Measurements from ENCODE around the gene TBCD.

Gene TBCD

DNA sequence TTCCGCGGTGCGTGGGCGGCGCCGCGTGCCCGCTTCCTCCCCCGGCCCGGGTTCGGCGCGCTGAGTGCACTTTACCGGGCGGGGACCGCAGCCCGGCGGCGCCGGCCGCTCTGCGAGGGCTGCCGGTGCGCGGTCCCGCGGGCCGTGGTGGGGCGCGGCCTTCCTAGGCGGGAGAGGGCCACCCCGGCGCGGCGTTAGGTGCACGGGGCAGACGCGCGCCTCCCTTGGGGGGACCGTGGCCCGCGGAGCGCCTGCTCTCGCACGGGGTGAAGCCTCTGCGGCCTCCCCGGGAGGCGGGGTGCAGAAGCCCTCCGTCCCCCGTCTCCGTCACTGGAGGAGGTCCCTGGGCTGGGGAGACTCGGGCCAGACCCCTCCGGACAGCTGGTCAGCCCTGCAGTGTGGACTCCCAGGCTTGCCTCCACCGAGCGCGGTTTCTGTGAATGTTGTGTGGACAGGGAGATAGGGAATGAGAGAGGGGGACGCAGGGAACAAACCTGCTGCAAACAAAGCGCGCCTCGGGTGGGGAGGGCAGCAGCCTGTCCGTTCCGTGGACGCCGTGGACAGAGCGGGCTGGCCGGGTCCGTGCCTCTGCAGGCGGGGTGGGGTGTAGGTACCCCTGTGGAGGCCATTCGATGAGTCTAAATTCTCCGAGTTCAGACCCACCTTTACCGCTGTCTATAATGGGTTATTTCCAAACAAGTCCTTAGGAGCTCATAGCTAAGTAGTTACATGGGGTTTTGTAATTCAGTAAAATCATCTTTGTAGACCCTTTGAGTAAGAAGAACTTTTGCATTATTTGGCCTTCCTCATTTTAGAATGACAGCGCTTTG, 721 bp downstream of the TBCD start (continued):
- TF ChIP-seq, protein P1, sequence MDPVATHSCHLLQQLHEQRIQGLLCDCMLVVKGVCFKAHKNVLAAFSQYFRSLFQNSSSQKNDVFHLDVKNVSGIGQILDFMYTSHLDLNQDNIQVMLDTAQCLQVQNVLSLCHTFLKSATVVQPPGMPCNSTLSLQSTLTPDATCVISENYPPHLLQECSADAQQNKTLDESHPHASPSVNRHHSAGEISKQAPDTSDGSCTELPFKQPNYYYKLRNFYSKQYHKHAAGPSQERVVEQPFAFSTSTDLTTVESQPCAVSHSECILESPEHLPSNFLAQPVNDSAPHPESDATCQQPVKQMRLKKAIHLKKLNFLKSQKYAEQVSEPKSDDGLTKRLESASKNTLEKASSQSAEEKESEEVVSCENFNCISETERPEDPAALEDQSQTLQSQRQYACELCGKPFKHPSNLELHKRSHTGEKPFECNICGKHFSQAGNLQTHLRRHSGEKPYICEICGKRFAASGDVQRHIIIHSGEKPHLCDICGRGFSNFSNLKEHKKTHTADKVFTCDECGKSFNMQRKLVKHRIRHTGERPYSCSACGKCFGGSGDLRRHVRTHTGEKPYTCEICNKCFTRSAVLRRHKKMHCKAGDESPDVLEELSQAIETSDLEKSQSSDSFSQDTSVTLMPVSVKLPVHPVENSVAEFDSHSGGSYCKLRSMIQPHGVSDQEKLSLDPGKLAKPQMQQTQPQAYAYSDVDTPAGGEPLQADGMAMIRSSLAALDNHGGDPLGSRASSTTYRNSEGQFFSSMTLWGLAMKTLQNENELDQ (tag by site-specific recombination; IDR thresholded peaks at IDR 0.05; ENCODE audit: low read depth): no peak
- TF ChIP-seq, protein P2, sequence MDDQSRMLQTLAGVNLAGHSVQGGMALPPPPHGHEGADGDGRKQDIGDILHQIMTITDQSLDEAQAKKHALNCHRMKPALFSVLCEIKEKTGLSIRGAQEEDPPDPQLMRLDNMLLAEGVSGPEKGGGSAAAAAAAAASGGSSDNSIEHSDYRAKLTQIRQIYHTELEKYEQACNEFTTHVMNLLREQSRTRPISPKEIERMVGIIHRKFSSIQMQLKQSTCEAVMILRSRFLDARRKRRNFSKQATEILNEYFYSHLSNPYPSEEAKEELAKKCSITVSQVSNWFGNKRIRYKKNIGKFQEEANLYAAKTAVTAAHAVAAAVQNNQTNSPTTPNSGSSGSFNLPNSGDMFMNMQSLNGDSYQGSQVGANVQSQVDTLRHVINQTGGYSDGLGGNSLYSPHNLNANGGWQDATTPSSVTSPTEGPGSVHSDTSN (CRISPR knock-in tag; IDR thresholded peaks at IDR 0.05): no peak
- TF ChIP-seq, protein P3, sequence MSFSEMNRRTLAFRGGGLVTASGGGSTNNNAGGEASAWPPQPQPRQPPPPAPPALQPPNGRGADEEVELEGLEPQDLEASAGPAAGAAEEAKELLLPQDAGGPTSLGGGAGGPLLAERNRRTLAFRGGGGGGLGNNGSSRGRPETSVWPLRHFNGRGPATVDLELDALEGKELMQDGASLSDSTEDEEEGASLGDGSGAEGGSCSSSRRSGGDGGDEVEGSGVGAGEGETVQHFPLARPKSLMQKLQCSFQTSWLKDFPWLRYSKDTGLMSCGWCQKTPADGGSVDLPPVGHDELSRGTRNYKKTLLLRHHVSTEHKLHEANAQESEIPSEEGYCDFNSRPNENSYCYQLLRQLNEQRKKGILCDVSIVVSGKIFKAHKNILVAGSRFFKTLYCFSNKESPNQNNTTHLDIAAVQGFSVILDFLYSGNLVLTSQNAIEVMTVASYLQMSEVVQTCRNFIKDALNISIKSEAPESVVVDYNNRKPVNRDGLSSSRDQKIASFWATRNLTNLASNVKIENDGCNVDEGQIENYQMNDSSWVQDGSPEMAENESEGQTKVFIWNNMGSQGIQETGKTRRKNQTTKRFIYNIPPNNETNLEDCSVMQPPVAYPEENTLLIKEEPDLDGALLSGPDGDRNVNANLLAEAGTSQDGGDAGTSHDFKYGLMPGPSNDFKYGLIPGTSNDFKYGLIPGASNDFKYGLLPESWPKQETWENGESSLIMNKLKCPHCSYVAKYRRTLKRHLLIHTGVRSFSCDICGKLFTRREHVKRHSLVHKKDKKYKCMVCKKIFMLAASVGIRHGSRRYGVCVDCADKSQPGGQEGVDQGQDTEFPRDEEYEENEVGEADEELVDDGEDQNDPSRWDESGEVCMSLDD (tag by site-specific recombination; IDR thresholded peaks at IDR 0.05): no peak
- TF ChIP-seq ZNF830 (tag by site-specific recombination; IDR thresholded peaks at IDR 0.05; ENCODE audit: low read depth): no peak
- no peak for TF ChIP-seq ZNF423 (tag by site-specific recombination; IDR thresholded peaks at IDR 0.05)
- TF ChIP-seq, protein P4, sequence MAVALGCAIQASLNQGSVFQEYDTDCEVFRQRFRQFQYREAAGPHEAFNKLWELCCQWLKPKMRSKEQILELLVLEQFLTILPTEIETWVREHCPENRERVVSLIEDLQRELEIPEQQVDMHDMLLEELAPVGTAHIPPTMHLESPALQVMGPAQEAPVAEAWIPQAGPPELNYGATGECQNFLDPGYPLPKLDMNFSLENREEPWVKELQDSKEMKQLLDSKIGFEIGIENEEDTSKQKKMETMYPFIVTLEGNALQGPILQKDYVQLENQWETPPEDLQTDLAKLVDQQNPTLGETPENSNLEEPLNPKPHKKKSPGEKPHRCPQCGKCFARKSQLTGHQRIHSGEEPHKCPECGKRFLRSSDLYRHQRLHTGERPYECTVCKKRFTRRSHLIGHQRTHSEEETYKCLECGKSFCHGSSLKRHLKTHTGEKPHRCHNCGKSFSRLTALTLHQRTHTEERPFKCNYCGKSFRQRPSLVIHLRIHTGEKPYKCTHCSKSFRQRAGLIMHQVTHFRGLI (tag by site-specific recombination; IDR thresholded peaks at IDR 0.05): no peak
- TF ChIP-seq ZNF202 (tag by site-specific recombination; IDR thresholded peaks at IDR 0.05; ENCODE audit: borderline replicate concordance): no peak
- TF ChIP-seq ZNF175 (tag by site-specific recombination; IDR thresholded peaks at IDR 0.05): no peak
- TF ChIP-seq ZBTB7A (tag by site-specific recombination; IDR thresholded peaks at IDR 0.05; ENCODE audit: low read depth): no peak
- no peak for TF ChIP-seq ZNF529 (tag by site-specific recombination; IDR thresholded peaks at IDR 0.05; ENCODE audit: insufficient replicate concordance)
- TF ChIP-seq RBAK (tag by site-specific recombination; IDR thresholded peaks at IDR 0.05): no peak
- no peak for TF ChIP-seq SP7 (tag by site-specific recombination; IDR thresholded peaks at IDR 0.05)
- no peak for TF ChIP-seq ZNF677 (tag by site-specific recombination; IDR thresholded peaks at IDR 0.05)
- TF ChIP-seq ZNF600 (tag by site-specific recombination; IDR thresholded peaks at IDR 0.05): 0 out of 2 replicates have a peak, but pooled peaks have one; percentile 46
- no peak for TF ChIP-seq ZNF777 (tag by site-specific recombination; IDR thresholded peaks at IDR 0.05; ENCODE audit: borderline replicate concordance)
- TF ChIP-seq ZNF24 (tag by site-specific recombination; IDR thresholded peaks at IDR 0.05): no peak
- TF ChIP-seq ZNF549 (tag by site-specific recombination; IDR thresholded peaks at IDR 0.05): no peak
- TF ChIP-seq ZFP41 (tag by site-specific recombination; IDR thresholded peaks at IDR 0.05; ENCODE audit: borderline replicate concordance): no peak
- TF ChIP-seq ZNF76 (tag by site-specific recombination; IDR thresholded peaks at IDR 0.05; ENCODE audit: borderline replicate concordance, low read depth): peak; percentile 39; the same call in 1 of the 2 replicates
- TF ChIP-seq, protein P5, sequence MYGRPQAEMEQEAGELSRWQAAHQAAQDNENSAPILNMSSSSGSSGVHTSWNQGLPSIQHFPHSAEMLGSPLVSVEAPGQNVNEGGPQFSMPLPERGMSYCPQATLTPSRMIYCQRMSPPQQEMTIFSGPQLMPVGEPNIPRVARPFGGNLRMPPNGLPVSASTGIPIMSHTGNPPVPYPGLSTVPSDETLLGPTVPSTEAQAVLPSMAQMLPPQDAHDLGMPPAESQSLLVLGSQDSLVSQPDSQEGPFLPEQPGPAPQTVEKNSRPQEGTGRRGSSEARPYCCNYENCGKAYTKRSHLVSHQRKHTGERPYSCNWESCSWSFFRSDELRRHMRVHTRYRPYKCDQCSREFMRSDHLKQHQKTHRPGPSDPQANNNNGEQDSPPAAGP (tag by site-specific recombination; IDR thresholded peaks at IDR 0.05): 0 out of 2 replicates have a peak, but pooled peaks have one; percentile 27
- TF ChIP-seq ZNF558 (tag by site-specific recombination; IDR thresholded peaks at IDR 0.05): no peak
- TF ChIP-seq ZNF148 (tag by site-specific recombination; IDR thresholded peaks at IDR 0.05; ENCODE audit: borderline replicate concordance): 0 out of 2 replicates have a peak, but pooled peaks have one; percentile 21
- TF ChIP-seq PRDM1 (tag by site-specific recombination; IDR thresholded peaks at IDR 0.05): no peak
- TF ChIP-seq ZBTB1 (tag by site-specific recombination; IDR thresholded peaks at IDR 0.05): no peak
- no peak for TF ChIP-seq ZNF48 (tag by site-specific recombination; IDR thresholded peaks at IDR 0.05)
- TF ChIP-seq ZIC2 (tag by site-specific recombination; IDR thresholded peaks at IDR 0.05): peak; percentile 47
- TF ChIP-seq ZNF654 (tag by site-specific recombination; IDR thresholded peaks at IDR 0.05; ENCODE audit: low read depth): no peak
- no peak for TF ChIP-seq ZNF155 (tag by site-specific recombination; IDR thresholded peaks at IDR 0.05)

All from HEK293 (cell line).